ENCODE measurements around the gene ZNRF3.
"Not testable (repeated sequence)": the region's sequence is repeated elsewhere in the genome, so short reads cannot be mapped to it uniquely, and the experiment has no call there.

ZNRF3 gene

DNA sequence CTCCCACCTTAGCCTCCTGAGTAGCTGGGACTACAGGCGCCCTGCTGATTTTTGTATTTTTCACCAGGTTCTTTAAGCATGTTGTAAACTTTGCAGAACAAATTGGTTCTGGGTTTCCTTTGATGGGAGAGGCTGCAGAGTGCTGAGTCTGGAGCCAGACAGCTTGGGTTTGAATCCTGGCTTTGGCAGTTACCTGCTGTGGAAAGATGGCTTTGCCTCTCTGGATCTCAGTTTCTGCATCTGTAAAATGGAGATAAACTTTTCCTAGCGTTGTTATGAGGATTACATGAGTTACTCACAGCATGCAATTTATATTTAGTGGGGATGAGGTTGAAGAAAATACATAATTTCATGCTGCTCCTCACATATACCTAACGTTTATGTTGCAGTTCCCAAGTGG, 19.1 kb downstream of the ZNRF3 start:
- TF ChIP-seq YY1 (IDR thresholded peaks at IDR 0.05; ENCODE audit: insufficient read depth, insufficient read length) (no peak), SUZ12 (IDR thresholded peaks at IDR 0.05; ENCODE audit: extremely low read depth, insufficient read depth, insufficient read length) (no peak), ZNF274 (IDR thresholded peaks at IDR 0.05; ENCODE audit: low read depth, low read length) (no peak)
- peaks cover 5% of the 10 kb centered on the region for H3K4me1 ChIP-seq (ENCODE audit: insufficient read depth, insufficient read length)

DNA sequence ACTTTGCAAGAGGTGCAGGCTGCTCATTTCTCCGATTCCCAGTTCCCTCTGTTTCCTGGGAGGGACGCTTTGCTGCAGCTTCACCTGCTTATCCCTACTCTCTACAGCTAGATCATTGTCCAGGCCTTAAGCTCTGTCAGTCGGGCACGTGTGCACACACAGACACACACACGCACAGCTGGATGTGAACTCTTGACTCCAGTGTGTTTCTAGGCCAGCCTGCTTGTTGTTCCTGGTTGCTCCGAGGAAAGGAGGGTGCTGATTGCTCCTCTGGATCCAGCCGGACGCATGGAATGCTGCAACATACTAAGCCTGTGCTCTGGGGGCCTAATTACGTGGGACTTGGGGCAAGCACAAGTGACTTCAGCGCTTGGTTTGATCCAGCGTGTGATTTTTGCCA, 19.7 kb downstream of the ZNRF3 start:
- H3K4me3 ChIP-seq (ENCODE audit: insufficient read length, low read depth) = no peak overlapping the region
- no peaks in the 10 kb centered on the region for H3K9me3 ChIP-seq (ENCODE audit: insufficient read depth, low read length)
- no peak for DNase-seq (ENCODE audit: low read depth, low spot score)
- no peaks in the 10 kb centered on the region for H3K27me3 ChIP-seq (ENCODE audit: insufficient read depth, insufficient read length)
- H3K9ac ChIP-seq (ENCODE audit: insufficient read length, low read depth) = no peak overlapping the region
- peaks cover 7% of the 10 kb centered on the region for H3K36me3 ChIP-seq (ENCODE audit: insufficient read depth, insufficient read length, low read length)
- TF ChIP-seq SUZ12 (IDR thresholded peaks at IDR 0.05; ENCODE audit: extremely low read depth, insufficient read depth, insufficient read length) = no peak
- TF ChIP-seq YY1 (IDR thresholded peaks at IDR 0.05; ENCODE audit: insufficient read depth, insufficient read length) = no peak
- TF ChIP-seq ZNF274 (IDR thresholded peaks at IDR 0.05; ENCODE audit: low read depth, low read length) = no peak
- peaks cover 5% of the 10 kb centered on the region for H3K4me1 ChIP-seq (ENCODE audit: insufficient read depth, insufficient read length)

More for the DNA sequence above, 19.1 kb downstream of the ZNRF3 start:
- Histone ChIP-seq H3K9ac (ENCODE audit: insufficient read length, low read depth) (no peak overlapping the region), H3K36me3 (ENCODE audit: insufficient read depth, insufficient read length, low read length) (peaks cover 7% of the 10 kb centered on the region), H3K4me3 (ENCODE audit: insufficient read length, low read depth) (no peak overlapping the region), H3K9me3 (ENCODE audit: insufficient read depth, low read length) (no peaks in the 10 kb centered on the region), H3K27me3 (ENCODE audit: insufficient read depth, insufficient read length) (no peaks in the 10 kb centered on the region)
- DNase-seq (ENCODE audit: low read depth, low spot score) = no peak

DNA sequence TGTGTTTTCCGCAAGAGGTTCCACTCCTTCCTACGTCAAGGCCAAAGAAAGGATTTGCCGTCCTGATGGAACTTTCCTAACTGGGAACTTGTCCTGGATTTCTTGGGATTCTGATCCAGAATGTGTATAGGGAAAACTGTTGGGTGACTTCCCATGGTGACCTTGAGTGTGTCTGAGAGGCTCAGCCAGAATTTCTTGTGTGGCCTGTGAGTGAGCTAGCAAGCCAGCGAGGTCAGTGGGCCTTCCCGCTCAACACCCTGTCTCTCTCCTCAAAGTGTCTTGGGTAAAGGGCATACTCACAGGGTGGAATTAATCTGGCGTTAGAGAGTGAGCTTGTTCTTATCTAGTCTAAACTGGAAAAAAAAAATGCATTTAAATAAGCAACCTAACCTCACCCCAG, 20.4 kb downstream of the ZNRF3 start:
- Histone ChIP-seq H3K4me3 (ENCODE audit: insufficient read length, low read depth) (no peak overlapping the region), H3K9ac (ENCODE audit: insufficient read length, low read depth) (no peak overlapping the region), H3K9me3 (ENCODE audit: insufficient read depth, low read length) (no peaks in the 10 kb centered on the region), H3K36me3 (ENCODE audit: insufficient read depth, insufficient read length, low read length) (peaks cover 7% of the 10 kb centered on the region), H3K4me1 (ENCODE audit: insufficient read depth, insufficient read length) (peaks cover 5% of the 10 kb centered on the region), H3K27me3 (ENCODE audit: insufficient read depth, insufficient read length) (no peaks in the 10 kb centered on the region)
- TF ChIP-seq ZNF274 (IDR thresholded peaks at IDR 0.05; ENCODE audit: low read depth, low read length) = no peak
- no peak for TF ChIP-seq SUZ12 (IDR thresholded peaks at IDR 0.05; ENCODE audit: extremely low read depth, insufficient read depth, insufficient read length)
- no peak for TF ChIP-seq YY1 (IDR thresholded peaks at IDR 0.05; ENCODE audit: insufficient read depth, insufficient read length)
- DNase-seq (ENCODE audit: low read depth, low spot score) = no peak

GRCh38 chr22:28904211-28904896, 21.0 kb downstream of the ZNRF3 start:
- DNase-seq (ENCODE audit: low read depth, low spot score) = no peak
- Histone ChIP-seq H3K4me1 (ENCODE audit: insufficient read depth, insufficient read length) (peaks cover 5% of the 10 kb centered on the region), H3K36me3 (ENCODE audit: insufficient read depth, insufficient read length, low read length) (peaks cover 4% of the 10 kb centered on the region), H3K9me3 (ENCODE audit: insufficient read depth, low read length) (no peaks in the 10 kb centered on the region), H3K4me3 (ENCODE audit: insufficient read length, low read depth) (no peak overlapping the region), H3K9ac (ENCODE audit: insufficient read length, low read depth) (no peak overlapping the region), H3K27me3 (ENCODE audit: insufficient read depth, insufficient read length) (no peaks in the 10 kb centered on the region)
- TF ChIP-seq YY1 (IDR thresholded peaks at IDR 0.05; ENCODE audit: insufficient read depth, insufficient read length) (no peak), SUZ12 (IDR thresholded peaks at IDR 0.05; ENCODE audit: extremely low read depth, insufficient read depth, insufficient read length) (no peak), ZNF274 (IDR thresholded peaks at IDR 0.05; ENCODE audit: low read depth, low read length) (no peak)

DNA sequence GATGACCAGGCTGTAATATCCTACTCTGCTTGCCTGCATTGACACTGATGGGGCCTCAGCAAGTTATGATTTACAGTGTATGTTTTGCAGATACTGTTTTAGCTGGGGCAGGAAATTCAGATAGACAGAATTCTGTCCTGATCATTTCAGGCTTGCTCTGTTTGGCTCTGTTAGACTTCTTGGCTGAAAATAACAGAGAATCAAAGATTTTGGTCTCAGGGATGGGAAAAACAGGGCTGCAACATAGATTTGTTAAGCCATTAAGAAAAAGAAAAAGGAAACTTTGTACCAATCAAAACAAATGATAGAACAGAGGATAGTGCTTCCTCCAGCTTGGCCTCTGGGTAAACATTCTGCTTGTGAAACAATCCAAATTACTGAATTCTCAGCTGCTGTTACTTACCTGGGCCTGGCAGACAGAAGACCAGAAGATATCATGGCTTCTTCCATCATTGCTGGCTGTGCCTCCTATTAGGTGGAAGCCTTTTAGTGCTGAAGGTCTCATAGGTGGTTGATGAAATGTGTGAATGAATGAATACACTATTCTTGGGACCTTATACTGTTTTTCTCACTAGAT, 22.0 kb downstream of the ZNRF3 start:
- H3K27me3 ChIP-seq (ENCODE audit: insufficient read depth, insufficient read length) = no peaks in the 10 kb centered on the region
- peaks cover 4% of the 10 kb centered on the region for H3K36me3 ChIP-seq (ENCODE audit: insufficient read depth, insufficient read length, low read length)
- DNase-seq (ENCODE audit: low read depth, low spot score) = no peak
- H3K4me3 ChIP-seq (ENCODE audit: insufficient read length, low read depth) = no peak overlapping the region
- H3K9ac ChIP-seq (ENCODE audit: insufficient read length, low read depth) = no peak overlapping the region
- TF ChIP-seq SUZ12 (IDR thresholded peaks at IDR 0.05; ENCODE audit: extremely low read depth, insufficient read depth, insufficient read length) (no peak), YY1 (IDR thresholded peaks at IDR 0.05; ENCODE audit: insufficient read depth, insufficient read length) (no peak), ZNF274 (IDR thresholded peaks at IDR 0.05; ENCODE audit: low read depth, low read length) (no peak)
- no peaks in the 10 kb centered on the region for H3K9me3 ChIP-seq (ENCODE audit: insufficient read depth, low read length)
- peaks cover 5% of the 10 kb centered on the region for H3K4me1 ChIP-seq (ENCODE audit: insufficient read depth, insufficient read length)

- TF ChIP-seq ZNF274 (IDR thresholded peaks at IDR 0.05; ENCODE audit: low read depth, low read length) (no peak), SUZ12 (IDR thresholded peaks at IDR 0.05; ENCODE audit: extremely low read depth, insufficient read depth, insufficient read length) (no peak), YY1 (IDR thresholded peaks at IDR 0.05; ENCODE audit: insufficient read depth, insufficient read length) (no peak)
- no peak overlapping the region for H3K9ac ChIP-seq (ENCODE audit: insufficient read length, low read depth)
- H3K4me3 ChIP-seq (ENCODE audit: insufficient read length, low read depth) = no peak overlapping the region
- no peaks in the 10 kb centered on the region for H3K27me3 ChIP-seq (ENCODE audit: insufficient read depth, insufficient read length)
- H3K4me1 ChIP-seq (ENCODE audit: insufficient read depth, insufficient read length) = peaks cover 5% of the 10 kb centered on the region
- H3K9me3 ChIP-seq (ENCODE audit: insufficient read depth, low read length) = no peaks in the 10 kb centered on the region
- H3K36me3 ChIP-seq (ENCODE audit: insufficient read depth, insufficient read length, low read length) = peaks cover 4% of the 10 kb centered on the region
- no peak for DNase-seq (ENCODE audit: low read depth, low spot score)
Observed at GRCh38 chr22:28906312-28906711, 22.9 kb downstream of the ZNRF3 start.

DNA sequence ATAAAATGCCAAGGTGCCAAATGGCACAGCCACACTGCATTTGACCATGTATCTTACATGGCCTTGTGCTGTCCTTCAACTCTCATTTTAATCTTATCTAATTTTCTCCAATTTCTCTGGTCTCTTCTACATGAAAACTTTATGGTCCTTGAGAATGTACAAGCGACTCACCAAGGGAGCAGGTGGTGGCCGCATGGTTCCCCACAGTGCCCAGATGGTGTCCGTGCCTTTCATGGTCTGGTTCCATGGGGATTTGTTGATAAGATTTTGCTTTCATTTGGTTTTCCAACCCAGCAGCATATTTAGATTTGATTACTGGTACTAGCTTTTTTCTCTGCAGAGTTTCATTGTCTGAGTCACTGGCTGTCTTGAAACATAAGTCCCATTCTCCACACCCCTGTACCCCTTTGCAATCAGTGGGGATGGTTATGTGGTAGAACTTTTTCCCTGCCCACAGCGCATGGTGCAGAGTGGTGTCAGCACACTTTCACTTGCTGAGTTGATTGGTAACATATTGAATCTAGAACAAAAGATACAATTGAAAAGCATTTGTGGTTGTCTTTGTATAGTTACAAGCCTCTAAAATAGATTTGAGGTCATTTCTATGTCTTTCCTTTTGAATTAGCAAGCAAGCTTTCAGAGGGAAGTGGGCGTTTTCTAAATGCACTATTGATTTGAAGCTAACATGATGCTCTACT, 24.1 kb downstream of the ZNRF3 start:
- no peak for DNase-seq (ENCODE audit: low read depth, low spot score)
- Histone ChIP-seq H3K4me3 (ENCODE audit: insufficient read length, low read depth) (no peak overlapping the region), H3K9me3 (ENCODE audit: insufficient read depth, low read length) (no peaks in the 10 kb centered on the region), H3K9ac (ENCODE audit: insufficient read length, low read depth) (no peak overlapping the region), H3K36me3 (ENCODE audit: insufficient read depth, insufficient read length, low read length) (peaks cover 4% of the 10 kb centered on the region), H3K27me3 (ENCODE audit: insufficient read depth, insufficient read length) (no peaks in the 10 kb centered on the region), H3K4me1 (ENCODE audit: insufficient read depth, insufficient read length) (peaks cover 5% of the 10 kb centered on the region)
- TF ChIP-seq YY1 (IDR thresholded peaks at IDR 0.05; ENCODE audit: insufficient read depth, insufficient read length) = no peak
- no peak for TF ChIP-seq ZNF274 (IDR thresholded peaks at IDR 0.05; ENCODE audit: low read depth, low read length)
- no peak for TF ChIP-seq SUZ12 (IDR thresholded peaks at IDR 0.05; ENCODE audit: extremely low read depth, insufficient read depth, insufficient read length)

- DNase-seq (ENCODE audit: low read depth, low spot score); H3K4me3 ChIP-seq (ENCODE audit: insufficient read length, low read depth); H3K9ac ChIP-seq (ENCODE audit: insufficient read length, low read depth); H3K36me3 ChIP-seq (ENCODE audit: insufficient read depth, insufficient read length, low read length); H3K9me3 ChIP-seq (ENCODE audit: insufficient read depth, low read length); H3K4me1 ChIP-seq (ENCODE audit: insufficient read depth, insufficient read length); H3K27me3 ChIP-seq (ENCODE audit: insufficient read depth, insufficient read length): not testable (repeated sequence)
Observed at GRCh38 chr22:28908810-28909209, 25.4 kb downstream of the ZNRF3 start.

Data from NT2/D1 (cell line).